ENCODE measurements around the gene HNRNPD.
"Not testable (repeated sequence)": the region's sequence is repeated elsewhere in the genome, so short reads cannot be mapped to it uniquely, and the experiment has no call there.

HNRNPD gene

DNA sequence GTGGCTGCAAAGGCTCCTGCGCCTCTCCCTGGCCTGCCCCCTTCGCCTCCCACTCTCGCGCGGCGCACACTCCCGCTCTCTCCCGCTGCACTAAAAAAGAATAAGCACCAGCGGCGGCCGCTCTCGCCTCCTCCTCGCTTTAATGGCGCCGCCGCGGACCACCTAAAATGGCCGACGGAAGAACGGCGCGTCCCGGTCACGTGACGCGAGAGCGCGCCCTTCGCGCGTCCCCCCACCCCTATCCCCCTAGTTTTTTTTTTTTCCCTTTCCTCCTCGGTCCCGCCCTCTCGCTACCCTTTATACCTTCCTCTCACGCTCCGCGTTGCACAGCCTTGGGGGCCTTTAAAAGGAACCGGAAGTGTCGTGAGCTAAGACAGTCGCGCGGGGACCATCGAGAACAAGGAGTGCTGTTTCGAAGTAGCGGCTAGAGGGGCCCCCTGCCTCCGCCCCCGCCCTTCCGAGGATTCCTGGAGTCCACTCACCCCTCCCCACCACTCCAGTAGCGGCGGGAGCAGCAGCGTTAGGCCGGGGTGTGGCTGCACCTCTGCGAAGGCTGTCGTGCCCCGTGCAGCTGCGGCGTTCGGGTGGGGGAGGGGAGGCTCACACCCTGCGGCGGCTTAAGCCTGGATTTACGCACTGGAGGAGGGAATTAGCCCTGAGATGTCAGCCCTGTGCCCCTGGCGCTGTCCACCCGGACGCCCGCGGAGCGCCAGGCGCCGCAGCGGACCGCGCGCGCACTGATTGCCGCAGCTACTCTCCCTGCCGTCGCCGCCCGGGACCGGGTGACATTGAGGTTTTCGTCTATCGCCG lies at the start of gene HNRNPD:
HNRNPD (minus strand) TSS at position 176 of the 810 bp plus-strand sequence. CDS start 313 bp downstream, outside the sequence.
- in situ Hi-C loops (cut with HindIII; ENCODE audit: low sequenced_read_pairs) = no loop called here

- in situ Hi-C loops (cut with HindIII; ENCODE audit: low sequenced_read_pairs) = no loop called here
These were observed 48.8 kb upstream of the HNRNPD start for GRCh38 chr4:82422616-82423015.

DNA sequence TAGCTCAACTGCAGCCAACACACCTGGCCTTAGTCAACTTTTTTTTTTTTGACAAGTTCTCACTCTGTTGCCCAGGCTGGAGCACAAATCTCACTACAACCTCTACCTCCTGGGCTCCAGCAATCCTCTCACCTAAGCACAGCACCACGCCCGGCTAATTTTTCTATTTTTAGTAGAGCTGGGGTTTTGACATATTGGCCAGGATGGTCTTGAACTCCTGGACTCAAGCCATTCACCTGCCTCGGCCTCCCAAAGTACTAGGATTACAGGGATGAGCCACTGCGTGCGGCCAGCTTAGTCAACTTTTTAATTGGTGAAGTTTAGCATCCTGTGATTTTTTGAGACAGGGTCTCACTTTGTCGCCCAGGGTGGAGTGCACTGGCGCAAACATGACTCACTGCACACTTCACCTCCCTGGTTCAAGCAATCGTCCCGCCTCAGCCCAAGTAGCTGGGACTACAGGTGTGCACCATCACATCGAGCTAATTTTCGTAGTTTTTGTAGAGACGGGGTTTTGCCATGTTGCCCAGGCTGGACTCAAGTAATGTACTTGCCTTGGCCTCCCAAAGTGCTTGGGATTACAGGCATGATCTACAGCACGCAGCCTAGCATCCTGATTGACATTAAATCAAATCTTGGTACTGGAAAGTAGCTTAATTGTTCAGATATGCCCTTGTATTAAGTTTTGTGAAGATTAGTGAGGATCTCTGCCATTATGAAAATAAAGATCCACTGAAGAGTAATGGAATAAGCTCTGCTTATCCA lies 48.2 kb upstream of the HNRNPD start:
- in situ Hi-C loops (cut with HindIII; ENCODE audit: low sequenced_read_pairs) = no loop called here

DNA sequence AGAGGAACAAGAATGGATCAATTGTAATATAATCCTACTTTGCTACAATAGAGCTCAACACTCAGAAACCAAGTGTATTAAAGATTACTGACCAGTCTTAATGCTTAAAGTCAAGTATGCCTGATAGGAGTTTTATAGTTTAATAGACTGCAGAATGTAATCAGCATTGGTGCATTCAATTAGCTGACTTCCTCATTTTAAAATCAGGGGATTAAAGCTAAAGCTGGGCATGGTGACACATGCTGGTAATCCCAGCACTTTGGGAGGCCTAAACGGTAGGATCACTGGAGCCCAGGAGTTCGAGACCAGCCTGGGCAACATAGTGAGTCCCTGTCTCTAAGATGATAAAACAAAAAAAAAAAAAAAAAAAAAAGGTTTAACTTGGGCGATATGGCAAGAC lies 45.7 kb upstream of the HNRNPD start:
- in situ Hi-C loops (cut with HindIII; ENCODE audit: low sequenced_read_pairs) = no loop called here

- in situ Hi-C loops (cut with HindIII; ENCODE audit: low sequenced_read_pairs) = no loop called here
These were observed 42.2 kb upstream of the HNRNPD start for GRCh38 chr4:82415922-82416365.

DNA sequence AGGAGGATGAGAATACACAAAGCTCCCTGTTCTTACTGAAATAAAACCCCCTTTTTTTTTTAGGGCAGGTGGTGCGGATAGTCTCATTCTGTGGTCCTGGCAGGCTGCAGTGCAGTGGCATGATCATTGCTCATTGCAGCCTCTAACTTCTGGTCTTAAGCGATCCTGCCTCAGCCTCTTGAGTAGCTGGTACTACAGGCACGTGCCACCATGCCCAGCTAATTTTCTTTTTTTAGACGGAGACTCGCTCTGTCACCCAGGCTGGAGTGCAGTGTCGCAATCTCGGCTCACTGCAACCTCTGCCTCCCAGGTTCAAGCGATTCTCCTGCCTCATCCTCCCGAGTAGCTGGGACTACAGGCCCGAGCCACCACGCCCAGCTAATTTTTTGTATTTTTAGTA lies 41.3 kb upstream of the HNRNPD start:
- in situ Hi-C loops (cut with HindIII; ENCODE audit: low sequenced_read_pairs) = not testable (repeated sequence)

DNA sequence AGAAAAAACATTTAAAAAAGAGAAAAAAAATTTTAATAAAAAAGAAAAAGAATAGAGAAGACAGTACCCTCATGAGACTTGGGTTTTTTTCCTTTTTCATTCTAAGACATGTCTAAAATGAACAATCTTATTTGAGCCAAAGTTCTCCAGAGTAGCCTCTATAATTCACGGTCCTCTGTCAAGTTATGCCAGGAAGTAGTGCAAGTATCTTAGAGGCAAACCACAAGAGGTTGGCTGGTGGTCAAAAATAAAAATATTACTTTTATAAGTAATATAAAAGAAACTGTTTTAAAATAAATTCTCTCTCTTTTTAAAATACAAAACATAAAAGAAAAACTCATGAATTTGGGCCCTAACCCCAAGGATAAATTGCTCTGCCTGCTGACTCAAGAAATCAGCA lies 29.9 kb upstream of the HNRNPD start:
- in situ Hi-C loops (cut with HindIII; ENCODE audit: low sequenced_read_pairs) = no loop called here

DNA sequence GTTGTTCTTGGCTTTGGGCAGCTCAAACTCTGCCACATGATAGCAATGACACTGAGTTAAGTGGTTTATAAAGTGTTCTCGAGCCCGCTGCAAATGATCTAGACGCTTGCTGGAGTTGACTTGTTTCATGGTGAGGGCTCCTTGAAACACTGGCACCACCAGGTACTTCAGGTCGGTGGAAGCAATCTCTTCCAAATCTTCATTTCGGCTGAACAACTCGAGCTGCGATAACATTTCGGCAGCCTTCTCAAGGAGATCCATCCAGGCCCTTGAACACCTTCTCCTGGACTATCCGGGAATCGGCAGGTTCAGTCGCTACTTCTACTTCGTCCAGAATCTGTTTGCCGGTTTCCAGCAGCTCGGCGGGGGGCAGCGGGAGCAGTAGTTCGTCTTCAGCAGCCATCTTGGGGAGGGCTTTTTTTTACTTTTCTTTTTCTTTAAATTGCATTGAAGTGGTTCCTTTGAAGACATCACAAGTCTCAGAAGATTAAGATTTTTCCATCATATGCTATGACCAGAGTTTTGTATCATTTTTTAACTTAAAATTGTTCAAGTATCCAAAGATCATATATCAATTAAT lies 28.5 kb upstream of the HNRNPD start:
- in situ Hi-C loops (cut with HindIII; ENCODE audit: low sequenced_read_pairs) = no loop called here

GRCh38 chr4:82401600-82401999 lies 27.8 kb upstream of the HNRNPD start:
- in situ Hi-C loops (cut with HindIII; ENCODE audit: low sequenced_read_pairs) = no loop called here

GRCh38 chr4:82398263-82398662 lies 24.5 kb upstream of the HNRNPD start:
- in situ Hi-C loops (cut with HindIII; ENCODE audit: low sequenced_read_pairs) = no loop called here

GRCh38 chr4:82397527-82397926 lies 23.7 kb upstream of the HNRNPD start:
- in situ Hi-C loops (cut with HindIII; ENCODE audit: low sequenced_read_pairs) = no loop called here

DNA sequence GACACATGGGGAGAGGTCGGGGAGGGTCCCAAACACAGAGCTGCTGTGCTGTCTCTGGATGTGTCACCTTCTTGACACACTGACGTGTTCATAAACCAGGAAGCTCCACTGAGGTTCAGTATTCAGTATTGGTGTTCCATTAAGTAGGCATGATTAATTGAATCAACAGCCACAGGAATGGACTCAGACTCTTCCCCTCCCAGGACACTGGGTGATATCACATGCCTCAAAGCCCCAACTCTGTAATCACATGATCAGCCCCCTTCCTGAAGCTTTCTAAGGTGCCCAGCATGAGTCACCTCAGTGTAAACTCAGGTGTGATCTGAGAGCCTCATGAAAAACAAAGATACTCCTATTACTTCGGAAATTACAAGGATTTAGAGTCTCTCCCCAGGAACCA lies 21.1 kb upstream of the HNRNPD start:
- in situ Hi-C loops (cut with HindIII; ENCODE audit: low sequenced_read_pairs) = no loop called here

DNA sequence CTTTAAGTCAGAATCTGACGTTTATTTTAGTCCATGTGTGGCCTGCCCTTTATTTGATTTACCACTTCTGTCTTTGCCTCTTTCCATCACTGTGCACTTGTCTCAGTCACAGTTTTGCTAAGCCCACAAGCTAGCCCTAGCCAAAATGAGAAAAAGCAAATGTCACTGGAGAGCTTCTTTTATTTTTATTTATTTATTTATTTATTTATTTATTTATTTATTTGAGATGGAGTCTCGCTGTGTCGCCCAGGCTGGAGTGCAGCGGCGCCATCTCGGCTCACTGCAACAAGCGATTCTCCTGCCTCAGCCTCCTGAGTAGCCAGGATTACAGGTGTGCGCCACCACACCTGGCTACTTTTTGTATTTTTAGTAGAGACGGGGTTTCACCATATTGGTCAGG lies 16.3 kb upstream of the HNRNPD start:
- in situ Hi-C loops (cut with HindIII; ENCODE audit: low sequenced_read_pairs) = not testable (repeated sequence)

DNA sequence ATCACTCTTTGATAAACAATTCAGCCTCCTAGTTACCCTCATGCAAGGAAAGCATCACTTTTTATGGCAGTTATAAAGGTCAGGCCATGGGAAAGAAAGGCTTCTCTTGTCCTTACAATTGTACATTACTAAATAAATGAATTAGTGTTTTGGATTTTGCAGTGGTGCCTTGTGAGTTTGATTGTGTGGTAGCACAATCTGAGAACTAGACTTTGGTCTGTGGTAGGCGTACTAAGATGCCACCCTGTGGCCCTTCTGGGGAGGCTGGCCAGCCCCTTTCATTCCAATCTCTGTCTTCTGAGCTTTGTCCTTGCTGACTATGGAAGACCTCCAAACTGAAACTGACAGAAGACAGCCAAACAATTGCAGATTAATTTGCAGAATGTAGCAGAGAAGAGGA lies 14.6 kb upstream of the HNRNPD start:
- in situ Hi-C loops (cut with HindIII; ENCODE audit: low sequenced_read_pairs) = no loop called here

- in situ Hi-C loops (cut with HindIII; ENCODE audit: low sequenced_read_pairs) = not testable (repeated sequence)
These were observed 12.5 kb upstream of the HNRNPD start for GRCh38 chr4:82386312-82386711.

- in situ Hi-C loops (cut with HindIII; ENCODE audit: low sequenced_read_pairs) = no loop called here
These were observed 9.0 kb upstream of the HNRNPD start for GRCh38 chr4:82382751-82383150.

- in situ Hi-C loops (cut with HindIII; ENCODE audit: low sequenced_read_pairs) = no loop called here
These were observed 8.0 kb upstream of the HNRNPD start for GRCh38 chr4:82381661-82382296.

- in situ Hi-C loops (cut with HindIII; ENCODE audit: low sequenced_read_pairs) = no loop called here
These were observed 7.4 kb upstream of the HNRNPD start for GRCh38 chr4:82381235-82381634.

DNA sequence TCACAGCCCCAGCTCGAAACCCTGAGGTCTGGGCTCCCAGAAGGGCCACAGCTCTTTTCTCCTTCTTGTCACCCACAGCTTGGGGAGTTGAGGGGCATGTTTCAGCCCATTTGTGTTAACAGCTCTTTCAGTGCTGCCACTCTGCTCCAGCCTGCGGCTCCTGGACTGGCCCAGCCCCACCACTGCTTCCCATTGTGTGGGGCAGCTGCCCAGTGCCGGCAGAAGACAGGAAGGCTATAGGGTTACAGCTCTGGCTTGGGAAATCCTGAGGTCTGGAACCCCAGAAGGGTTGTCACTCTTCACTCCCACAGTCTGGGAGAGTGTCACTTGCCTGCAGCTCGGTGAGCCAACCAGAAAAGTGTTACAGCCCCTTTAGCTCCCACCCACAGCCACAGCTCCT lies 7.0 kb upstream of the HNRNPD start:
- in situ Hi-C loops (cut with HindIII; ENCODE audit: low sequenced_read_pairs) = no loop called here

DNA sequence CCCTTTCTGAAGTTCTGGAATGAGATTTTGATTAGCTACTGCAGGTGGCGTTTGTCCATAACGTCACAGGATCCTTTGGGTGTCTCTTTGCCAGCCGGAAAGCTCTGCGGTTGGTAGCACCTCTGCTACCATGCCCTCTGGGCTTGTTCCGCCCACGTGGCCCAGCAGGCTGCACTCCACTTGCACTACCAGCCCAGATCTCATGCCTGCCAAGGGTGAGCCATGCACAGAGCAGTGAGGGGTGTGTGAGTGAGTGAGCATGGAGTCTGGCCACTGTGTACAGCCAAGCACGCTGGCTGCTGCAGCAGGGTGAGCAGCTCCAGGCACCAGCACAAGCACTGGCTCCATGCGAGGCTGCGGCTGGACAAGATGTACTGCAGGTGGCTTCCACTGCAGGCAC lies 6.6 kb upstream of the HNRNPD start:
- in situ Hi-C loops (cut with HindIII; ENCODE audit: low sequenced_read_pairs) = no loop called here

DNA sequence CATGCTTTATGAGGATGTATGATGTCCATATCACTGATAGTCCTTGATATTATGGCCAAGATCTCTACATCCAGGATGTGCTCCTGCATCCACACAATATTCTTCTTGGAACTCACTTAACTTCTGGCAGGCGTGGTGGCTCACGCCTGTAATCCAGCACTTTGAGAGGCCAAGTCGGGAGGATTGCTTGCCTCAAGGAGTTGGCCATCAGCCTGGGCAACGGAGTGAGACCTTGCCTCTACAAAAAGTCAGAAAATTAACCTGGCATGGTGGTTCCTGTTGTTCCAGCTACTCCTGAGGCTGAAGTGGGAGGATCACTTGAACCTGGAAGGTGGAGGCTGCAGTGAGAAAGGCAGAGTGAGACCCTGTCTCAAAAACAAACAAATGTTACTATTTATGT lies 2.3 kb upstream of the HNRNPD start:
- in situ Hi-C loops (cut with HindIII; ENCODE audit: low sequenced_read_pairs) = no loop called here
